Lower leg skin (tissue), 4 donors: ENCODE measurements around the gene SMAD6. TPM values are rescaled to one million over a fixed set of nuclear protein-coding genes. Genes with fewer than 3 reads are reported as not detected.

ENCODE experiments used
- DNase-seq, 2 donors: peaks; one replicate each; pipeline ENCODE4 v3.0.0-alpha.2; 2019; ENCODE audit warnings: low spot score in 2 of 2
- H3K4me3 ChIP-seq: fragments of 200-600 bp; sonication (generic); 2 replicates; pipeline ENCODE4 v1.5.1; 2017; ENCODE audit warnings: mild to moderate bottlenecking, low read depth; ENCODE audit not compliant: poor library complexity, severe bottlenecking
- POLR2A ChIP-seq, 2 donors: fragments of 450-650 bp; IDR thresholded peaks; one replicate each; pipeline ENCODE4 v1.6.1; 2016 to 2017; ENCODE audit warnings: antibody characterized with exemption in 2 of 2, mild to moderate bottlenecking in 1 of 2, moderate library complexity in 1 of 2
- WGBS, 2 donors: methylation state at CpG; one replicate each; pipeline ENCODE4 v1.1.5; 2018; 5-methylcytosine and 5-hydroxymethylcytosine counted together
- intact Hi-C: fragments of 100-400 bp; cut with DNase I; formaldehyde crosslinking; loops from one replicate; pipeline ENCODE4 v1.15.0; 2023; ENCODE audit warnings: low total_unique reads
- total RNA-seq, 4 donors: library from RNA; depleted of rRNA; stranded (reverse); fragments of >200 nt; gene quantifications; one replicate each; pipeline ENCODE4 v1.1.0, GENCODE V29; 2016
- TF ChIP-seq, protein P1 (sequence below), 3 donors: fragments of 450-650 bp; IDR thresholded peaks; one replicate each; pipeline ENCODE4 v1.5.1; 2016; ENCODE audit warnings: antibody characterized with exemption in 3 of 3, mild to moderate bottlenecking in 3 of 3, moderate library complexity in 2 of 3

SMAD6 gene
- total RNA-seq, 4 donors from 2014 or later: 2.0 to 9.1 (median 6.7) TPM

DNA sequence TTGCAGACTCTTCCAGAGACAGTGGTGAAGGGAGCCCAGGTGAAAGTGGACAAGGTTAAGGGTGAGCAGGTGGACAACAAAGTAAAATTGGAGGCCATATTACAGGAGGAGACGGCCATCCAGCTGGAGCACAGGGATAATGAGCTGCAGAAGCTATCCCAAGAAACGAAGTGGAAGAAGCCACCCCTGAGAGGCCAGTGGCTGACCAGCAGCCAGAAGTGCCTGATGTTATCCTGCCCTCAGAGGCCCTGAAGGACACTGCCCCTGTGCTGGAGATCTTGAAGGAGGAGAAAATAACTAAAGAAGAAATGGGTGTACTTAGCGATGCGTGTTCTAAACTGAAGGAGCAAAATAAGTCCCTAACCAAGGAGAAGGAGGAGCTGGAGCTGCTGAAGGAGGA is 107.6 kb downstream of the SMAD6 start:
- WGBS, 2 donors: 77 to 86% methylated on average over 4 of the region's 4 CpGs
- TF ChIP-seq POLR2A (IDR thresholded peaks at IDR 0.05): no peak
- TF ChIP-seq, protein P1, sequence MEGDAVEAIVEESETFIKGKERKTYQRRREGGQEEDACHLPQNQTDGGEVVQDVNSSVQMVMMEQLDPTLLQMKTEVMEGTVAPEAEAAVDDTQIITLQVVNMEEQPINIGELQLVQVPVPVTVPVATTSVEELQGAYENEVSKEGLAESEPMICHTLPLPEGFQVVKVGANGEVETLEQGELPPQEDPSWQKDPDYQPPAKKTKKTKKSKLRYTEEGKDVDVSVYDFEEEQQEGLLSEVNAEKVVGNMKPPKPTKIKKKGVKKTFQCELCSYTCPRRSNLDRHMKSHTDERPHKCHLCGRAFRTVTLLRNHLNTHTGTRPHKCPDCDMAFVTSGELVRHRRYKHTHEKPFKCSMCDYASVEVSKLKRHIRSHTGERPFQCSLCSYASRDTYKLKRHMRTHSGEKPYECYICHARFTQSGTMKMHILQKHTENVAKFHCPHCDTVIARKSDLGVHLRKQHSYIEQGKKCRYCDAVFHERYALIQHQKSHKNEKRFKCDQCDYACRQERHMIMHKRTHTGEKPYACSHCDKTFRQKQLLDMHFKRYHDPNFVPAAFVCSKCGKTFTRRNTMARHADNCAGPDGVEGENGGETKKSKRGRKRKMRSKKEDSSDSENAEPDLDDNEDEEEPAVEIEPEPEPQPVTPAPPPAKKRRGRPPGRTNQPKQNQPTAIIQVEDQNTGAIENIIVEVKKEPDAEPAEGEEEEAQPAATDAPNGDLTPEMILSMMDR (IDR thresholded peaks at IDR 0.05): no peak
- DNase-seq: no peak
- intact Hi-C loops: no loop called here
- H3K4me3 ChIP-seq: no peak overlapping the region

DNA sequence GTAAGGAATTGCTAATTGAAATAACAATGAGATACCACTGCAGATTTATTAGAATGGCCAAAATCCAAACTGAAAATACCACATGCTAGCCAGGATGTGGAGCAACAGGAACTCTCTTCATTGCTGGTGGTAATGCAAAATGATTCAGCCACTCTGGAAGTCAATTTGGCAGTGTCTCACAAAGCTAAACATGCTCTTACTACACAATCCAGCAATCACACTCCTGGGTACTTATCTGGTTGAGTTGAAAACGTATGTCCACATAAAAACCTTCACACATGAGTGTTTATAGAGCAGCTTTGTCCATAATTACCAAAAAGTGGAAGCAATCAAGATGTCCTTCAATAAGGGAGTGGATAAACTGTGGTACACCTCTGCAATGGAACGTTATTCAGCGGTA is 113.3 kb downstream of the SMAD6 start:
- no peak for DNase-seq
- no peak for TF ChIP-seq POLR2A (IDR thresholded peaks at IDR 0.05)
- TF ChIP-seq, protein P1 (IDR thresholded peaks at IDR 0.05): no peak
- H3K4me3 ChIP-seq: no peak overlapping the region
- WGBS, 2 donors: 57 to 66% methylated on average over 3 of the region's 3 CpGs
- intact Hi-C loops: no loop called here

DNA sequence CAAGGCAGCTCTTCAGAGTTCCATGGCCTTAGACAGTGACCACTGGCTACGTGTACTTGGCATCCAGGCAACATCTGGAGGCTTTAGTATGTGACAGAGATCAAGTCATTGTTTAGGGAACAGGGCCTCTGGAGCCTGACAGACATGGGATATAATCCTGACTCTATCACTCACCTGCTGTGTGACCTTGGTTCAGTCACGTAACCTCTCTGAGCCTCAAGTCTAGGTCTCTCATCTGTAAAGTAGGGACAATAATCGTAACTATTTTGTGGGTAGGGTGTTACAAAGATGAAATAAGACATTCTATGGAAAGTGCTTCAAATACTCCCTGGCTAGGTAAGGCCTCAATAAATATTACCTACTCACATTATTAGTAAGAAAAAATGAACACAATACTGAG is 114.2 kb downstream of the SMAD6 start:
- H3K4me3 ChIP-seq: no peak overlapping the region
- DNase-seq: no peak
- 96 to 97% methylated on average over 3 of the region's 3 CpGs for WGBS, 2 donors
- intact Hi-C loops: no loop called here
- TF ChIP-seq POLR2A (IDR thresholded peaks at IDR 0.05): no peak
- TF ChIP-seq, protein P1 (IDR thresholded peaks at IDR 0.05): no peak

DNA sequence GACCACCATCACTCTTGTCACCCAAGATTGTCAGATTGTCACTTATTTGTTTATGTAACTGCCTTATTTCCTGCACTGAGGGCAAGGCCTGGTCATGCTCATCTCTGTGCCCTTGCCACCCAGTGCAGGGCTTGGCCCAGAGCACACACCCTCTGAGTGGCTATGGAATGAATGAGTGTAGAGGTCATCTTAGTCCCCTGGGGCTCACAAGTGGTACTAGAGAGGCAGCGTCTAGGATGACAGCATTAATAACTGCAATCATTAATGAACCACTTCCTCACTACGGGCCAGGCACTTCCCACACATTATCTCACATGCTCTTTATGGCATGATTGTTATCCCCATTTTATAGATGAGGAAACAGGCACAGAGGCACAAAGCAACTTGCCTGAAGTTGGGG is 117.0 kb downstream of the SMAD6 start:
- intact Hi-C loops: no loop called here
- TF ChIP-seq, protein P1 (IDR thresholded peaks at IDR 0.05): no peak
- no peak for TF ChIP-seq POLR2A (IDR thresholded peaks at IDR 0.05)
- DNase-seq: no peak
- WGBS, 2 donors: 40 to 43% methylated on average over 2 of the region's 2 CpGs
- H3K4me3 ChIP-seq: no peak overlapping the region

DNA sequence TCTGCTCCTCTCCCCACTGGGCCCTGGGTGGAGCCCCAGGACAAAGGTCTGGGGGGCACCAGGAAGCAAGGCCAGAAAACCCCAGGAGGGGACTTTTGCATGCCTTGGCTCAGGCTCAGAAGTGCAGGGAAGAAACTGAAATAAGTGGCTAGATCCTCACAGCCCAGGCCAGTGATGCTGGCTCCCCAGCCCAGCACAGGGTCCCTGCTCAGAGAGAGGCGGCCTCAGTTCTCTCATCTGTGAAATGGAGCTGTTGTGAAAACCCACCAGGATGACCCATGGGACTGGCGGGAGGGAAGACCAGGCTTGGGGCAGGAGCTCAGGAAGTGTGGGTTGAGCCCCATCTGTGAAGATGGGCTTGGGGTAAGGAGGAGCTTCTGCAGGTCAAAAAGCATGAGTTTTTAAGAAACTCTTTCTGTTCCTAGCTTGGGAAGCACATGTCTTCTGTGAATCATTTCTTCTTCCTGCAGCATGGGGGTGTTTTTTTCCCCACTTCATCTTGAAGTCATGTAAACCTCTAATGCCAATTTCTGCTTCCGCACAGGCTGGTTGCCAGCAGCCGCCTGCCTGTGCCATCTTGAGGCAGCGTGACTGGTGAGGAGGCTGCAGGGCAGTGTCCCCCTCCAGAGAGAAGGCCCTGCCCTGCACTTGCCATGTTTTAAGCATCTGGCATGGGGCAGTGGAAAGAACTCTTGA is 118.6 kb downstream of the SMAD6 start:
- H3K4me3 ChIP-seq: no peak overlapping the region
- WGBS, 2 donors: 82 to 85% methylated on average over 5 of the region's 5 CpGs
- DNase-seq: no peak
- no peak for TF ChIP-seq POLR2A (IDR thresholded peaks at IDR 0.05)
- TF ChIP-seq, protein P1 (IDR thresholded peaks at IDR 0.05): no peak
- intact Hi-C loops: no loop called here

DNA sequence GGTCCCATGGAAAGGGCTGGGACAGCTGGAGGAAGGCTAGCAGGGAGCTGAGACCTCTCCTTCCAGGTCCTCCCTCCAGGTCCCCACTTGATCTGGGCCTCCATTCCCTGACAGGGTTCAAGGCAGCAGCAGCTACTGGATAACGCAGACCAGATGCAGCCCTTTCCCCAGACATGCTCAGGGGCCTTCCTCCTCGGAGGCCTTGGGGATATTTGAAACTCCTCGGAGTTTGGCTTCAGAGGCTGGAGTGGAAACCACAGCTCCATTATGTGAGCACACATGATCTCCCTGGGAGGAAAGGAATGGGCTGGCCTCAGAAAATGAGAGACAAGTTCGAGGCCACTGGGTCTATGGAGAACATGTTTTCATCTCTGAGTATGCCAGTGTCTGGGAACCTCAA is 119.3 kb downstream of the SMAD6 start:
- TF ChIP-seq, protein P1 (IDR thresholded peaks at IDR 0.05): no peak
- TF ChIP-seq POLR2A (IDR thresholded peaks at IDR 0.05): no peak
- 70 to 88% methylated on average over 4 of the region's 4 CpGs for WGBS, 2 donors
- DNase-seq: no peak
- intact Hi-C loops: no loop called here
- no peak overlapping the region for H3K4me3 ChIP-seq
